Right lobe of liver (tissue), 6 donors: Measurements from ENCODE around the gene CLEC7A. TPM values are rescaled to one million over a fixed set of nuclear protein-coding genes. Genes with fewer than 3 reads are reported as not detected.

Source experiments
- ATAC-seq, 4 donors: fragments of 200-7000 bp; cut with Tn5 transposase; one replicate each; pipeline ENCODE4 v1.9.1; 2020; ENCODE audit warnings: mild to moderate bottlenecking in 4 of 4, moderate library complexity in 4 of 4
- DNase-seq, 3 donors: peaks; one replicate each; pipeline ENCODE4 v3.0.0-alpha.2; 2020
- H3K27ac ChIP-seq, 3 donors: fragments of 200-600 bp; one replicate each; pipeline ENCODE4 v1.8.0; 2022
- H3K27me3 ChIP-seq, 2 donors: fragments of 200-600 bp; one replicate each; pipeline ENCODE4 v1.8.0; 2022
- H3K36me3 ChIP-seq, 4 donors: fragments of 200-600 bp; sonication (generic) in 1 of 4; one replicate each; pipeline versions ENCODE4 v1.5.1 to v1.8.0; 2017 to 2022; ENCODE audit warnings: control low read depth in 1 of 4
- H3K4me1 ChIP-seq, 4 donors: fragments of 200-600 bp; sonication (generic) in 1 of 4; one replicate each; pipeline versions ENCODE4 v1.5.1 to v1.8.0; 2017 to 2022; ENCODE audit warnings: control low read depth in 1 of 4
- H3K4me3 ChIP-seq, 3 donors: fragments of 200-600 bp; one replicate each; pipeline ENCODE4 v1.8.0; 2022
- H3K9me3 ChIP-seq, 4 donors: fragments of 200-600 bp; sonication (generic) in 1 of 4; one replicate each; pipeline versions ENCODE4 v1.5.1 to v1.8.0; 2017 to 2022; ENCODE audit warnings: control low read depth in 1 of 4
- POLR2A ChIP-seq: fragments of 450-650 bp; IDR thresholded peaks from one replicate; pipeline ENCODE4 v1.6.1; 2017; ENCODE audit warnings: antibody characterized with exemption, mild to moderate bottlenecking
- whole genome bisulfite sequencing: methylation state at CpG from one replicate; pipeline ENCODE4 v1.1.6; 2018; ENCODE audit warnings: low coverage, low lambda C conversion rate; ENCODE audit not compliant: insufficient coverage; ENCODE audit errors: missing lambda C conversion rate; 5-methylcytosine and 5-hydroxymethylcytosine counted together
- intact Hi-C, 2 donors: fragments of 100-400 bp; cut with DNase I; formaldehyde crosslinking; loops; one replicate each; pipeline versions ENCODE4 v1.11.2 to v1.14.1; 2022
- total RNA-seq, 6 experiments: library from RNA; depleted of rRNA in 2 of 6; stranded (reverse); fragments of >200 nt in 2 of 6; fragmentation: NEBNext Ultra II Directional in 3 of 6; extraction: Animal tissue kit (Norgen Biotek cat#: 25700) in 3 of 6; gene quantifications; one replicate each; pipeline versions ENCODE4 v1.1.0 to v1.2.4, GENCODE V29; 2016 to 2023
- TF ChIP-seq, protein P1 (sequence below), 4 donors: fragments of 200-600 bp in 3 of 4; fragments of 450-650 bp in 1 of 4; IDR thresholded peaks; one replicate each; pipeline versions ENCODE4 v1.5.1 to v1.8.0; 2016 to 2022; ENCODE audit warnings: antibody characterized with exemption in 4 of 4, mild to moderate bottlenecking in 2 of 4
- donor health status: DM: no; HTN: yes; CAD: no.
- donor health status: DM: no; HTN: no; CAD: no.
- donor health status: DM: no; HTN: no; CAD: no.
- donor health status: DM: no; HTN: yes; CAD: no.
- donor health status: DM: no; HTN: yes; CAD: no.

The CLEC7A gene
- total RNA-seq, 6 experiments from 2014 or later, result 1.6 to 9.5 (median 3.8) TPM

DNA sequence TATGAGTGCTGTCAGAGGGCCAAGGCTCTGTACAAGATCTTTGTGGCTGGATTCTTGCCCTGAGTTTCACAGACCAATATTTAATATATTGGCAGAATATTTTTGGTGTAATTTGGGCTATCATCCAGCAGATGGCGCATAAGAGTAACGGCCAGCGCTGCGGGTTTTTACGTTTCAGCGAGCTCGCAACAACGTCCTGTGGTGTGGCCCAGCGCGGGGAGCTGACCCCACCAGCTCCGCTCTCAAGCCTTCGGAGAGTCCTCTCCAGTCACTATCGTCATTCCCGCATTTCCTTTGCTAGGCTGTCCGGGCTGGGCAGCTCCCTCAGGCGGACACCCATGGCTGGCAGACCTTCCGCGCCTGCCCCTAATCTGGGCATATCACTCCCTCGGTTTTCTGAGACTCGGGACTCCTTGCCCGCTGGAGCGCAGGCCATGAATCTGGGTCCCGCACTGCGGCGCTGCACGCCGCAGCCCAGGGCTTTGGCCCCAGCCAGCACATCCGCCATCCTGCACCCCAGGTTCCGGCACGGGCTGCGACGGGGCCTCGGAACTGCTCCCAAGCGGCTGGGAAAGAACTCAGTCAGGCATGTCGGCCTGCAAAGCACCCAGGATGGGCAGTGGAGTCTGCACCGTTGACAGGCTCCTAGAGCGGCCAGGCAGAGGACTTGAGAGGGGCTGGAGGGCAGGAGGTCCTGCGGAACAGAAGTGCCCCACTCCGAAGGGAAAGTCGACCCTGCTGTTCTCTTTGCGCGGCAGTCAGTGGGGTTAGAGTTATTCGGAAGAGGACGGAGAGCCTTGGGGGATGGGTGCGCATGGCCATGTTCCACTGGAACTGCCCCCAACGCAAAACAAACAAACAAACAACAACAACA lies 23.5 kb upstream of the CLEC7A start:
- peak overlapping the region; percentile 46 to 60 (median 59) for H3K4me3 ChIP-seq
- peak; percentile 96 to 97 (median 97) for ATAC-seq

DNA sequence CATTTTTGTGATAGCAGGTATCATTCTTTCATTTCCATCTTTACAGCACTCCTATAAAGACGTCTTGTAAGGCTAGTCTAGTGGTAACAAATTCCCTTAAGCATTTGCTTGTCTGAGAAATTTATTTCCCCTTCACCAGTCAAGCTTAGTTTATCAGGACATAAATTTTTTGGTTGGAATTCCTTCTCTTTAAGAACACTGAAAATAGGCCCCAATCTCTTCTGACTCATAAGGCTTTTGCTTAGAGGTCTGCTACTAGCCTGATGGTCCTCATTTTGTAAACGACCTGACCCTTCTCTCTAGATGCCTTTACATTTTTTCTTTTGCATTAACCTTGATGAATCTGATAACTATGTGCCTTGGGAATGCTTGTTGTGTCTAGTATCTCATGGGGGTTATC lies 21.6 kb upstream of the CLEC7A start:
- WGBS, result 45% methylated on average over 2 of the region's 2 CpGs
- intact Hi-C loops, result loop anchor here in 1 of 2 donors (5.0 kb wide), 1 partner anchor 36 kb away; no protein-coding TSS in a partner anchor
- no peak for DNase-seq
- no peak overlapping the region for H3K27ac ChIP-seq
- H3K9me3 ChIP-seq, result no peaks in the 10 kb centered on the region
- TF ChIP-seq POLR2A, result no peak
- TF ChIP-seq, protein P1, sequence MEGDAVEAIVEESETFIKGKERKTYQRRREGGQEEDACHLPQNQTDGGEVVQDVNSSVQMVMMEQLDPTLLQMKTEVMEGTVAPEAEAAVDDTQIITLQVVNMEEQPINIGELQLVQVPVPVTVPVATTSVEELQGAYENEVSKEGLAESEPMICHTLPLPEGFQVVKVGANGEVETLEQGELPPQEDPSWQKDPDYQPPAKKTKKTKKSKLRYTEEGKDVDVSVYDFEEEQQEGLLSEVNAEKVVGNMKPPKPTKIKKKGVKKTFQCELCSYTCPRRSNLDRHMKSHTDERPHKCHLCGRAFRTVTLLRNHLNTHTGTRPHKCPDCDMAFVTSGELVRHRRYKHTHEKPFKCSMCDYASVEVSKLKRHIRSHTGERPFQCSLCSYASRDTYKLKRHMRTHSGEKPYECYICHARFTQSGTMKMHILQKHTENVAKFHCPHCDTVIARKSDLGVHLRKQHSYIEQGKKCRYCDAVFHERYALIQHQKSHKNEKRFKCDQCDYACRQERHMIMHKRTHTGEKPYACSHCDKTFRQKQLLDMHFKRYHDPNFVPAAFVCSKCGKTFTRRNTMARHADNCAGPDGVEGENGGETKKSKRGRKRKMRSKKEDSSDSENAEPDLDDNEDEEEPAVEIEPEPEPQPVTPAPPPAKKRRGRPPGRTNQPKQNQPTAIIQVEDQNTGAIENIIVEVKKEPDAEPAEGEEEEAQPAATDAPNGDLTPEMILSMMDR (IDR thresholded peaks at IDR 0.05), result no peak
- H3K27me3 ChIP-seq, result no peaks in the 10 kb centered on the region
- no peak for ATAC-seq
- no peak overlapping the region for H3K4me3 ChIP-seq
- H3K4me1 ChIP-seq, result no peaks in the 10 kb centered on the region
- H3K36me3 ChIP-seq, result no peaks in the 10 kb centered on the region

More for the DNA sequence above, 23.5 kb upstream of the CLEC7A start:
- Histone ChIP-seq H3K9me3 (no peaks in the 10 kb centered on the region), H3K27ac (peak overlapping the region; percentile 75 to 80 (median 79)), H3K36me3 (no peaks in the 10 kb centered on the region), H3K4me1 (no peaks in the 10 kb centered on the region), H3K27me3 (no peaks in the 10 kb centered on the region)
- intact Hi-C loops, result loop anchor here in 1 of 2 donors (5.0 kb wide), 1 partner anchor 34 kb away; no protein-coding TSS in a partner anchor
- WGBS, result 3% methylated on average over 34 of the region's 46 CpGs
- DNase-seq, result peak; percentile 74 to 77 (median 76)
- peak; percentile 41 for TF ChIP-seq POLR2A
- TF ChIP-seq, protein P1 (IDR thresholded peaks at IDR 0.05), result peak; percentile 75 to 86 (median 79)

- intact Hi-C loops, result no loop called here
- H3K27ac ChIP-seq, result no peak overlapping the region
- TF ChIP-seq POLR2A, result no peak
- TF ChIP-seq, protein P1 (IDR thresholded peaks at IDR 0.05), result no peak
- no peaks in the 10 kb centered on the region for H3K9me3 ChIP-seq
- no peak for DNase-seq
- no peak for ATAC-seq
- no peak overlapping the region for H3K4me3 ChIP-seq
- no peaks in the 10 kb centered on the region for H3K27me3 ChIP-seq
- no peaks in the 10 kb centered on the region for H3K4me1 ChIP-seq
- 81% methylated on average over 5 of the region's 5 CpGs for WGBS
- H3K36me3 ChIP-seq, result no peaks in the 10 kb centered on the region
Measured at GRCh38 chr12:10147714-10148403, 17.9 kb upstream of the CLEC7A start.

GRCh38 chr12:10142976-10143589 lies 13.1 kb upstream of the CLEC7A start:
- Histone ChIP-seq H3K4me1 (no peaks in the 10 kb centered on the region), H3K27ac (no peak overlapping the region), H3K27me3 (no peaks in the 10 kb centered on the region), H3K36me3 (no peaks in the 10 kb centered on the region), H3K4me3 (no peak overlapping the region), H3K9me3 (no peaks in the 10 kb centered on the region)
- intact Hi-C loops, result no loop called here
- ATAC-seq (peak in 3 of 4 donors; percentile 38 to 50 (median 44)), DNase-seq (no peak)
- 0% methylated on average over 1 of the region's 1 CpG for WGBS
- TF ChIP-seq, protein P1 (IDR thresholded peaks at IDR 0.05), result no peak
- TF ChIP-seq POLR2A, result no peak
